ENCODE measurements around the gene FAM117B. TPM values are rescaled to one million over a fixed set of nuclear protein-coding genes. Genes with fewer than 3 reads are reported as not detected.
"Not testable (repeated sequence)": the region's sequence is repeated elsewhere in the genome, so short reads cannot be mapped to it uniquely, and the experiment has no call there.

The FAM117B gene
- total RNA-seq, 6 experiments from 2014 or later: 0.55 to 1.2 (median 0.87) TPM

DNA sequence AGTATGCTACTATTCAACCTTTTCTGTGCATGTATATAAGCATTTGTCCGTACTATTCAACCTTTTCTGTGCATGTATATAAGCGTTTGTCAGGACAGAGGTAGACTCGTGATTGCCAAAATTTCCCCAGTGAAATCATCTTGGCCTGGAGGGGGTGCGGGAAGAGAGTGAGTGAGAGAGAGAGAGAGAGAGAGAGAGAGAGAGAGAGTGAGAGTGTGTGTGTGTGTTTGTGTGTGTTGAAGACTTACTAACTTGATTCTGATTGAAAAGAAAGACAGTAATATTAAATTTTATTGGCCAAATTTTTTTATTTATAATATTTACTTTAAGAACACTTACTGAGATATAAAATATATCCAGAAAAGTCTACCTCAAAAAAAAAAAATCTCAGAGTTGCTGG is 19.1 kb downstream of the FAM117B start:
- no peak overlapping the region for H3K4me3 Mint-ChIP-seq
- H3K9me3 Mint-ChIP-seq: no peaks in the 10 kb centered on the region
- no peaks in the 10 kb centered on the region for H3K36me3 Mint-ChIP-seq (ENCODE audit: low read depth)
- TF ChIP-seq, protein P1, sequence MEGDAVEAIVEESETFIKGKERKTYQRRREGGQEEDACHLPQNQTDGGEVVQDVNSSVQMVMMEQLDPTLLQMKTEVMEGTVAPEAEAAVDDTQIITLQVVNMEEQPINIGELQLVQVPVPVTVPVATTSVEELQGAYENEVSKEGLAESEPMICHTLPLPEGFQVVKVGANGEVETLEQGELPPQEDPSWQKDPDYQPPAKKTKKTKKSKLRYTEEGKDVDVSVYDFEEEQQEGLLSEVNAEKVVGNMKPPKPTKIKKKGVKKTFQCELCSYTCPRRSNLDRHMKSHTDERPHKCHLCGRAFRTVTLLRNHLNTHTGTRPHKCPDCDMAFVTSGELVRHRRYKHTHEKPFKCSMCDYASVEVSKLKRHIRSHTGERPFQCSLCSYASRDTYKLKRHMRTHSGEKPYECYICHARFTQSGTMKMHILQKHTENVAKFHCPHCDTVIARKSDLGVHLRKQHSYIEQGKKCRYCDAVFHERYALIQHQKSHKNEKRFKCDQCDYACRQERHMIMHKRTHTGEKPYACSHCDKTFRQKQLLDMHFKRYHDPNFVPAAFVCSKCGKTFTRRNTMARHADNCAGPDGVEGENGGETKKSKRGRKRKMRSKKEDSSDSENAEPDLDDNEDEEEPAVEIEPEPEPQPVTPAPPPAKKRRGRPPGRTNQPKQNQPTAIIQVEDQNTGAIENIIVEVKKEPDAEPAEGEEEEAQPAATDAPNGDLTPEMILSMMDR (IDR thresholded peaks at IDR 0.05): no peak
- DNase-seq: no peak
- H3K27ac Mint-ChIP-seq: no peak overlapping the region
- no peaks in the 10 kb centered on the region for H3K4me1 Mint-ChIP-seq (ENCODE audit: low read depth)
- H3K27me3 Mint-ChIP-seq (ENCODE audit: insufficient read depth): peaks cover 9% of the 10 kb centered on the region

GRCh38 chr2:202657876-202658275 is 23.1 kb downstream of the FAM117B start:
- no peak for DNase-seq
- TF ChIP-seq, protein P1 (IDR thresholded peaks at IDR 0.05): no peak
- Mint-ChIP-seq H3K9me3 (no peaks in the 10 kb centered on the region), H3K36me3 (ENCODE audit: low read depth) (no peaks in the 10 kb centered on the region), H3K27me3 (ENCODE audit: insufficient read depth) (peaks cover 6% of the 10 kb centered on the region), H3K27ac (no peak overlapping the region), H3K4me3 (no peak overlapping the region), H3K4me1 (ENCODE audit: low read depth) (no peaks in the 10 kb centered on the region)

DNA sequence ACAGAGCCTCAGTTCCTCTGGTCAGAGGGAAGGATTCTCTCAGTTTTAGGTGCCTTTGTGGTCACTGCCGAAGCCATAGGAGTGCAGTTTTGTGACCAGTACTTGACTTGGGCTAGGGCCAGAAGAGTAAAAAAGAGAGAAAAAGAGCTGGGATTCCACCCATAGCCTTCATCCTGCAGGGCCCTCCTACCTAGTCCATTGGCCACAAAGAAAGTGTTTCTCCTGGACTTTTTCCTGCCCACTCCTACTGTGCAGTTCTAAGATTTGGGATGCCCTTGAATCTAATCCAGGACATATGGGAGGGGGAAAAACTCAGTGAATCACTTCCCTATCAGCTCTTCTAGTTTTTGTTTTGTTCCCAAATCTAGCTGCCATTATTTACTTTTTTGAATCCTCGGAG is 26.0 kb downstream of the FAM117B start:
- no peak overlapping the region for H3K4me3 Mint-ChIP-seq
- no peaks in the 10 kb centered on the region for H3K9me3 Mint-ChIP-seq
- peaks cover 2% of the 10 kb centered on the region for H3K27me3 Mint-ChIP-seq (ENCODE audit: insufficient read depth)
- DNase-seq: no peak
- no peaks in the 10 kb centered on the region for H3K4me1 Mint-ChIP-seq (ENCODE audit: low read depth)
- TF ChIP-seq, protein P1 (IDR thresholded peaks at IDR 0.05): no peak
- no peak overlapping the region for H3K27ac Mint-ChIP-seq
- no peaks in the 10 kb centered on the region for H3K36me3 Mint-ChIP-seq (ENCODE audit: low read depth)

DNA sequence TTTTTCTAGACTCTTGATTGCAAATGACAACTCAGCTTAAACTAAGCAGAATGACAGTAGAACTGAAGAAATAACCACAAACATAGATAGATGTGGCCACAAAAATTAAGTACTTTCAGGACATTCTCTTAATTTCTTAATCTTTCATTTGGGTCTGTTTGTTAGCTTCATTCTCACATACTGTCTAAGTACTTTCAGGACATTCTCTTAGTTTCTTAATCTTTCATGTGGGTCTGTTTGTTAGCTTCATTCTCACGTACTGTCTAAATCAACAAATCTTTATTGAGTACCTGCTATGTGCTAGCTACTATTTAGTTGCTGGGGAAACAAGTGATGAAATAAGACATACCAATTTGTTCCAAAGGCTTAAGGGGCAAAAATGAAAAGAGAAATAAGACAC is 35.1 kb downstream of the FAM117B start:
- no peak for DNase-seq
- Mint-ChIP-seq H3K27me3 (ENCODE audit: insufficient read depth) (peaks cover 1% of the 10 kb centered on the region; the same call in 1 of the 2 replicates), H3K4me3 (no peak overlapping the region), H3K4me1 (ENCODE audit: low read depth) (peaks cover 6% of the 10 kb centered on the region), H3K36me3 (ENCODE audit: low read depth) (no peaks in the 10 kb centered on the region), H3K27ac (no peak overlapping the region), H3K9me3 (no peaks in the 10 kb centered on the region)
- TF ChIP-seq, protein P1 (IDR thresholded peaks at IDR 0.05): no peak

- no peak for DNase-seq
- Mint-ChIP-seq H3K9me3 (no peaks in the 10 kb centered on the region), H3K4me3 (no peak overlapping the region), H3K4me1 (ENCODE audit: low read depth) (peaks cover 6% of the 10 kb centered on the region), H3K27ac (no peak overlapping the region), H3K36me3 (ENCODE audit: low read depth) (no peaks in the 10 kb centered on the region), H3K27me3 (ENCODE audit: insufficient read depth) (peaks cover 1% of the 10 kb centered on the region; the same call in 1 of the 2 replicates)
- TF ChIP-seq, protein P1 (IDR thresholded peaks at IDR 0.05): no peak
These were observed 36.7 kb downstream of the FAM117B start for GRCh38 chr2:202671317-202672035.

GRCh38 chr2:202675097-202675496 is 40.3 kb downstream of the FAM117B start:
- not testable (repeated sequence) for H3K4me3 Mint-ChIP-seq; H3K36me3 Mint-ChIP-seq (ENCODE audit: low read depth); H3K9me3 Mint-ChIP-seq; H3K27ac Mint-ChIP-seq; DNase-seq; H3K4me1 Mint-ChIP-seq (ENCODE audit: low read depth); H3K27me3 Mint-ChIP-seq (ENCODE audit: insufficient read depth)

Data from HFFc6 (cell line).